Measurements from ENCODE around the gene PPP2R2D.

Gene PPP2R2D

DNA sequence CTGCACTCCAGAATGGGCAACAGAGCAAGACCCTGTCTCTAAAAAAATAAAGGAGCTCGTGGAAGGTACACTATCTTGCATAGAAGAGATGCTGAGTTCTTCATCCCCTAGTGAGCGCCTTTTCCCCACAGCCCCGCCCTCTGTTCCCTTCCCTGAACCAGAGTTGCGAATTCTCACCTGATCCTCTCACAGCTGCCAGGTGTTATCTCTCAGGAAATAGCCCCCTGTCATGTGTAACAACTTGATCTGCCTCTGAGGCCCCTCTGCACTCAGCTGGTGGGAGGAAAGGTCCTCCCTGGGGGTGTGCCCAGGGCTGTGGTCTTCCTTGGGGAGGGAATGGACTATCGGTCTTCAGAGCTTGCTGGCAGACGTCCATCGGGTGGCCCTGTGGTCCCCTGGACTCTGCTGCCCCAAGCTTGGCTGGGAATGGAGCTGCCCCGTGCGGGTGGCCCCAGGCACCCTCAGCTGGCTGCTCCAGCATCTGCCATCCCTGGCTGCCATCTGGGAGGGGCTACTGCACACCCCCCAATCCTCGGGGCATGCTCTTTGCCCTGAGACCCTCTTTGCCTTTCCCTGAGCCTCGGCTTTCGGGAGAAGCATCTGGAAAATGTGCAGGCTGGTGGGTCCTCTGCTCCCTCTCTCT is 102.6 kb downstream of the PPP2R2D start:
- no peak for DNase-seq

DNA sequence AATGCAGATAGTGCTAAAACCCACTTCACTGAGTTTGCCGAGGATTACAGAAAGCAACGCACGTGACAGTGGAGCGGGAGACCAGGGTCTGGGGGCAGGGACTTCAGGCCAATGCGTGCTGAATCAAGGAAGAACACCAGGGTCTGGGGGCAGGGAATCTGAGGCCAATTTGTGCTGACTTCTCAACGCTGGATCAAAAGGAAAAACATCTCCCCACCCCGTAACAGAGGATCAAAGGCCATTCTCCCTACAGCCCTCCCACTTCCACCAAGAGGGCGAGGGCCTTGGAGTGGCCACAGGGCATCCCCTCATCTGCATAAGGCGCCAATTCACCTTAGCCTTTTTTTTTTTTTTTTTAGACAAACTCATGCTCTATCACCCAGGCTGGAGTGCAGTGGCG is 103.2 kb downstream of the PPP2R2D start:
- DNase-seq = no peak

DNA sequence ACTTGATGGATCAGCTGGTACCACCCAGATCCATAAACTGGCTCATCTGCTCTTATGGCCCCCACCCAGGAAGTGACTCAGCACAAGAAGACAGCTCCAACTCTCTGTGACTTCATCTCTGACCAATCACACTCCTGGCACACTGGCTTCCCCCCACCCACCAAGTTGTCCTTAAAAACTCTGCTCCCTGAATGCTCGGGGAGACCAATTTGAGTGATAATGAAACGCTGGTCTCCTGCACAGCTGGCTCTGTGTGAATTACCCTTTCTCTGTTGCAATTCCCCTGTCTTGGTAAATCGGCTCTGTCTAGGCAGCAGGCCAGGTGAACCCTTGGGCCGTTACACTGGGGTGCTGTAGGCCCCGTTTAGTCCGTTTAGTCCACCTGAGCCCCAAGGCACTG is 104.3 kb downstream of the PPP2R2D start:
- no peak for DNase-seq

- DNase-seq = no peak
These were observed 106.2 kb downstream of the PPP2R2D start for GRCh38 chr10:132006966-132007365.

GRCh38 chr10:132007681-132008080 is 106.9 kb downstream of the PPP2R2D start:
- DNase-seq = no peak

All from activated naive CD4-positive, alpha-beta T cell treated with anti-CD3 and anti-CD28 coated beads, Interleukin-2, amount 50 U/mL, for 16 hours (primary cell).